ENCODE measurements around the gene HIPK3. TPM values are rescaled to one million over a fixed set of nuclear protein-coding genes. Genes with fewer than 3 reads are reported as not detected.

Gene HIPK3
- total and polyA plus RNA-seq, 9 of the 15 experiments (the other 6 are each of a cell fraction or from before 2014, with no cell fraction given), result 2.3 to 19.6 (median 7.5) TPM

DNA sequence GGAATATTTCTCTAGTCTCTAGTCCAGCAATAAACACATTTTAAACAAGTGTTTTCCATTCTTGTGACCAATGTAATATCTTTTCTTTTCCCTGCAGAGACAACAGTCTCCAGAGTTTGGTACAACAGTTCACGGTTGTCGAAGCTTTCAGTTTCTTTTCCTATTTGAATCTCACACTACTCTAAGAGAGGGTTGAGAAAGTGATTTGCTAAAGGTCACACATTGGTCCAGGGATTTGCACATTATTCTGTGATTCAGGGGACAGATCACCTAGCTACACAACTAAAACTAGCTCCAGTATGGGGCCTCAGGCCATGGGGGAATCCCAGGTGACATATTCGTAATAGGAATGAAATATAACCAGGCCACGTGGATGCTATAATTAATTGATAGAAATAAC is 132.5 kb downstream of the HIPK3 start (continued):
- TF ChIP-seq KDM5B (IDR thresholded peaks at IDR 0.05; ENCODE audit: insufficient replicate concordance, low read depth, low read length) (no peak), CBX1 (IDR thresholded peaks at IDR 0.05; ENCODE audit: low read depth) (no peak), SLC30A9 (CRISPR knock-in tag; IDR thresholded peaks at IDR 0.05) (no peak), ZNF354B (CRISPR knock-in tag; IDR thresholded peaks at IDR 0.05) (no peak), MEF2A (IDR thresholded peaks at IDR 0.05; ENCODE audit: control insufficient read depth, low read depth, low read length) (no peak), MBD2 (IDR thresholded peaks at IDR 0.05; ENCODE audit: borderline replicate concordance, low read depth) (no peak), ELF2 (CRISPR knock-in tag; IDR thresholded peaks at IDR 0.05) (no peak), NFATC3 (IDR thresholded peaks at IDR 0.05) (no peak), L3MBTL2 (IDR thresholded peaks at IDR 0.05) (no peak), NCOA6 (IDR thresholded peaks at IDR 0.05) (no peak)

GRCh38 chr11:33390944-33391892 is 134.0 kb downstream of the HIPK3 start:
- in situ Hi-C loops (cut with MboI) (no loop called here), intact Hi-C loops (cut with micrococcal nuclease) (no loop called here)
- H3K9me1 ChIP-seq (ENCODE audit: control insufficient read depth, insufficient read depth, low read length), result no peaks in the 10 kb centered on the region
- FAIRE-seq, result no peak
- H3K4me1 ChIP-seq (replicated peaks in 1 of 2; ENCODE audit: control insufficient read depth in 2 of 2, insufficient read depth in 2 of 2, low read length in 2 of 2), result no peaks in the 10 kb centered on the region
- H2AFZ ChIP-seq (ENCODE audit: low read depth, low read length), result no peak overlapping the region
- DNase-seq (ENCODE audit: extremely low read depth in 1 of 4, low spot score in 3 of 4), result no peak
- H3K27ac ChIP-seq (ENCODE audit: extremely low read depth, low read depth, low read length), result no peak overlapping the region
- H4K20me1 ChIP-seq (replicated peaks; ENCODE audit: control insufficient read depth, insufficient read depth, low read length), result no peaks in the 10 kb centered on the region
- WGBS (ENCODE audit: insufficient coverage, low coverage, missing lambda C conversion rate), result under 1% methylated on average over 13 of the region's 13 CpGs
- H3K36me3 ChIP-seq (ENCODE audit: control insufficient read depth, insufficient read depth, low read length), result no peaks in the 10 kb centered on the region
- peaks cover 17 to 34% of the 10 kb centered on the region in 2 experiments for H3K27me3 ChIP-seq (ENCODE audit: control insufficient read depth in 2 of 2, insufficient read depth in 2 of 2, low read length in 2 of 2)
- H3K9ac ChIP-seq (ENCODE audit: insufficient read depth in 1 of 2, low read depth in 2 of 2, low read length in 2 of 2), result no peak overlapping the region
- no TSS peak for BruUV-seq (replicated peaks)
- H3K79me2 ChIP-seq (ENCODE audit: control insufficient read depth, insufficient read depth, low read length), result no peaks in the 10 kb centered on the region
- no peak for ATAC-seq
- POLR2A ChIA-PET, result interaction anchor here (0.6 to 0.7 kb wide), 2 partner anchors 34 to 297 kb away, joined by 3 read pairs; no protein-coding TSS in a partner anchor
- no peaks in the 10 kb centered on the region for H3K9me3 ChIP-seq (replicated peaks; ENCODE audit: control insufficient read depth, insufficient read depth, low read depth, low read length)
- CTCF ChIA-PET (ENCODE audit: low intra/inter-chr PET ratio), result no interaction called here
- no peak overlapping the region for H3K4me3 ChIP-seq
- TF ChIP-seq, protein P1, sequence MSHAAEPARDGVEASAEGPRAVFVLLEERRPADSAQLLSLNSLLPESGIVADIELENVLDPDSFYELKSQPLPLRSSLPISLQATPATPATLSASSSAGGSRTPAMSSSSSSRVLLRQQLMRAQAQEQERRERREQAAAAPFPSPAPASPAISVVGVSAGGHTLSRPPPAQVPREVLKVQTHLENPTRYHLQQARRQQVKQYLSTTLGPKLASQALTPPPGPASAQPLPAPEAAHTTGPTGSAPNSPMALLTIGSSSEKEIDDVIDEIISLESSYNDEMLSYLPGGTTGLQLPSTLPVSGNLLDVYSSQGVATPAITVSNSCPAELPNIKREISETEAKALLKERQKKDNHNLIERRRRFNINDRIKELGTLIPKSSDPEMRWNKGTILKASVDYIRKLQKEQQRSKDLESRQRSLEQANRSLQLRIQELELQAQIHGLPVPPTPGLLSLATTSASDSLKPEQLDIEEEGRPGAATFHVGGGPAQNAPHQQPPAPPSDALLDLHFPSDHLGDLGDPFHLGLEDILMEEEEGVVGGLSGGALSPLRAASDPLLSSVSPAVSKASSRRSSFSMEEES (CRISPR knock-in tag; IDR thresholded peaks at IDR 0.05), result peak; percentile 38
- TF ChIP-seq ZNF197 (CRISPR knock-in tag; IDR thresholded peaks at IDR 0.05; ENCODE audit: low read depth) (no peak), ZFPM2 (CRISPR knock-in tag; IDR thresholded peaks at IDR 0.05) (no peak), CBX1 (IDR thresholded peaks at IDR 0.05; ENCODE audit: low read depth) (no peak), ZC3H8 (IDR thresholded peaks at IDR 0.05) (no peak), ZEB2 (IDR thresholded peaks at IDR 0.05) (no peak), ARID2 (IDR thresholded peaks at IDR 0.05) (no peak)
- H3K4me2 ChIP-seq (ENCODE audit: insufficient read depth, low read length), result no peak overlapping the region
